Peyer's patch (tissue), 4 donors: ENCODE results near the gene TRAK1. TPM values are rescaled to one million over a fixed set of nuclear protein-coding genes. Genes with fewer than 3 reads are reported as not detected.

Experiments used
- DNase-seq, 3 donors: peaks; one replicate each; pipeline ENCODE4 v3.0.0-alpha.2; 2017 to 2019
- H3K27ac ChIP-seq, 4 donors: fragments of 200-600 bp; sonication (generic); one replicate each; pipeline ENCODE4 v1.5.1; 2016 to 2019
- H3K27me3 ChIP-seq, 2 donors: fragments of 200-600 bp; sonication (generic); one replicate each; pipeline ENCODE4 v1.5.1; 2019
- H3K36me3 ChIP-seq, 3 donors: fragments of 200-600 bp; sonication (generic); one replicate each; pipeline ENCODE4 v1.5.1; 2016 to 2019
- H3K4me1 ChIP-seq, 4 donors: fragments of 200-600 bp; sonication (generic); one replicate each; pipeline ENCODE4 v1.5.1; 2016 to 2019
- H3K4me3 ChIP-seq, 4 donors: fragments of 200-600 bp; sonication (generic); 1 replicate in 3 of 4; 2 replicates in 1 of 4; pipeline ENCODE4 v1.5.1; 2016 to 2019; ENCODE audit warnings: mild to moderate bottlenecking in 1 of 4
- H3K9me3 ChIP-seq, 4 donors: fragments of 200-600 bp; sonication (generic); one replicate each; pipeline ENCODE4 v1.5.1; 2016 to 2019; ENCODE audit warnings: mild to moderate bottlenecking in 1 of 4
- CTCF ChIP-seq, 6 experiments: fragments of 450-650 bp in 4 of 6; fragments of 200-600 bp in 2 of 6; sonication (generic) in 1 of 6; IDR thresholded peaks; one replicate each; pipeline ENCODE4 v1.5.1; 2017 to 2019; ENCODE audit warnings: antibody characterized with exemption in 6 of 6, mild to moderate bottlenecking in 3 of 6, moderate library complexity in 1 of 6
- POLR2A ChIP-seq, 2 donors: fragments of 450-650 bp; IDR thresholded peaks; one replicate each; pipeline ENCODE4 v1.5.1; 2017; ENCODE audit warnings: antibody characterized with exemption in 2 of 2, mild to moderate bottlenecking in 2 of 2, moderate library complexity in 2 of 2
- total RNA-seq, 4 donors: library from RNA; depleted of rRNA; stranded (reverse); fragments of >200 nt; gene quantifications; one replicate each; pipeline ENCODE4 v1.1.0, GENCODE V29; 2016

Gene TRAK1
- total RNA-seq, 4 donors from 2014 or later = 96.2 to 283 (median 125) TPM

- peaks cover 0 to 3% (median 0%) of the 10 kb centered on the region in 4 donors for H3K4me1 ChIP-seq
Observed at GRCh38 chr3:42088803-42089530, 2.2 kb upstream of the TRAK1 start.

GRCh38 chr3:42092006-42092405 is 849 bp downstream of the TRAK1 start:
- Histone ChIP-seq H3K36me3 (peaks cover 0 to 17% (median 0%) of the 10 kb centered on the region in 3 donors), H3K27me3 (no peaks in the 10 kb centered on the region), H3K27ac (no peak overlapping the region), H3K9me3 (no peaks in the 10 kb centered on the region), H3K4me3 (no peak overlapping the region), H3K4me1 (peaks cover 0 to 3% (median under 1%) of the 10 kb centered on the region in 4 donors)
- TF ChIP-seq POLR2A (IDR thresholded peaks at IDR 0.05) = no peak
- no peak for TF ChIP-seq CTCF (IDR thresholded peaks at IDR 0.05)
- DNase-seq = no peak

More at GRCh38 chr3:42088803-42089530, 2.2 kb upstream of the TRAK1 start:
- no peak overlapping the region for H3K27ac ChIP-seq
- DNase-seq = no peak
- TF ChIP-seq POLR2A (IDR thresholded peaks at IDR 0.05) (no peak), CTCF (IDR thresholded peaks at IDR 0.05) (no peak)
- no peaks in the 10 kb centered on the region for H3K27me3 ChIP-seq
- H3K9me3 ChIP-seq = no peaks in the 10 kb centered on the region
- H3K4me3 ChIP-seq = no peak overlapping the region
- H3K36me3 ChIP-seq = peaks cover 0 to 18% (median 0%) of the 10 kb centered on the region in 3 donors

- H3K4me1 ChIP-seq = peaks cover 0 to 11% (median 2%) of the 10 kb centered on the region in 4 donors
- H3K4me3 ChIP-seq = no peak overlapping the region
- no peaks in the 10 kb centered on the region for H3K36me3 ChIP-seq
- no peak overlapping the region for H3K27ac ChIP-seq
- H3K27me3 ChIP-seq = no peaks in the 10 kb centered on the region
- no peak for DNase-seq
- TF ChIP-seq CTCF (IDR thresholded peaks at IDR 0.05) = no peak
- no peak for TF ChIP-seq POLR2A (IDR thresholded peaks at IDR 0.05)
- no peaks in the 10 kb centered on the region for H3K9me3 ChIP-seq
Observed at GRCh38 chr3:42094128-42094527, 3.0 kb downstream of the TRAK1 start.

- H3K4me3 ChIP-seq = no peak overlapping the region
- peaks cover 0 to 16% (median 2%) of the 10 kb centered on the region in 4 donors for H3K4me1 ChIP-seq
- H3K36me3 ChIP-seq = no peaks in the 10 kb centered on the region
- no peaks in the 10 kb centered on the region for H3K27me3 ChIP-seq
- TF ChIP-seq CTCF (IDR thresholded peaks at IDR 0.05) (no peak), POLR2A (IDR thresholded peaks at IDR 0.05) (no peak)
- H3K27ac ChIP-seq = no peak overlapping the region
- H3K9me3 ChIP-seq = no peaks in the 10 kb centered on the region
- DNase-seq = no peak
Observed at GRCh38 chr3:42094691-42095391, 3.7 kb downstream of the TRAK1 start.

GRCh38 chr3:42095540-42095939 is 4.4 kb downstream of the TRAK1 start:
- DNase-seq = no peak

More at GRCh38 chr3:42095540-42095939, 4.4 kb downstream of the TRAK1 start:
- Histone ChIP-seq H3K27ac (no peak overlapping the region), H3K9me3 (no peaks in the 10 kb centered on the region), H3K36me3 (no peaks in the 10 kb centered on the region), H3K4me3 (no peak overlapping the region), H3K27me3 (no peaks in the 10 kb centered on the region), H3K4me1 (peaks cover 0 to 16% (median 2%) of the 10 kb centered on the region in 4 donors)
- no peak for TF ChIP-seq POLR2A (IDR thresholded peaks at IDR 0.05)
- no peak for TF ChIP-seq CTCF (IDR thresholded peaks at IDR 0.05)
